ENCODE measurements around the gene KPNA6. TPM values are rescaled to one million over a fixed set of nuclear protein-coding genes. Genes with fewer than 3 reads are reported as not detected.
"Not testable (repeated sequence)": the region's sequence is repeated elsewhere in the genome, so short reads cannot be mapped to it uniquely, and the experiment has no call there.

The KPNA6 gene
- total and polyA plus RNA-seq, 2 donors from 2014 or later = 10.6 to 66.9 TPM

DNA sequence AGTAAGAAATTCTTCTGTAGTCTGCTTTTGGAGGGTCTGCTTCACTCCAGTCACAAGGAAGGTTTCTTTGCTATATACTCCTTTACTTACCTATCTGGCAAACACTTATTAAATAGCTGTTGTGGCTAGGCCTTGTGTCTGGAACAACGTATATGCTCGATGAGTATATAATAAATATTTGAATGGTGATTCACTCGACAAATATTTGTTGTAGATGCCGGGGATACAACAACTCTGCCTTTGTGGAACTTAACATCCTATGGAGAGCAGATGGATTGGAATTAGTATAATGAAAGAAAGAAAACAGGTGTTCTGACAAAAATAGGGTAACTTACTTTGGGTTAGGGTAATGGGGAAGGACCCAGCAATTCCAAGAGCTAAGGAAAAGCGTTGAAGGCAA is 31.1 kb downstream of the KPNA6 start:
- H3K4me1 ChIP-seq (ENCODE audit: control insufficient read depth in 2 of 3, insufficient read depth in 2 of 3, low read depth in 1 of 3, low read length in 3 of 3) = peaks cover 0 to 3% (median 0%) of the 10 kb centered on the region in 3 donors
- no peaks in the 10 kb centered on the region for H3K36me3 ChIP-seq (ENCODE audit: control insufficient read depth in 2 of 3, insufficient read depth in 3 of 3, low read length in 3 of 3)
- no peak for FAIRE-seq
- intact Hi-C loops (cut with DNase I) = no loop called here
- H3K27ac ChIP-seq (ENCODE audit: low read depth in 2 of 2, low read length in 2 of 2) = no peak overlapping the region
- H3K9me3 ChIP-seq (ENCODE audit: control insufficient read depth in 2 of 3, insufficient read depth in 1 of 3, low read length in 3 of 3) = no peaks in the 10 kb centered on the region
- H3K4me3 ChIP-seq (ENCODE audit: low read length in 3 of 3) = no peak overlapping the region
- H3K9ac ChIP-seq (ENCODE audit: low read length in 3 of 3) = no peak overlapping the region
- TF ChIP-seq CTCF (IDR thresholded peaks at IDR 0.05; ENCODE audit: borderline replicate concordance, extremely low read depth, insufficient read depth) = no peak
- DNase-seq = no peak
- H3K27me3 ChIP-seq (ENCODE audit: control insufficient read depth, insufficient read depth, low read length) = no peaks in the 10 kb centered on the region

DNA sequence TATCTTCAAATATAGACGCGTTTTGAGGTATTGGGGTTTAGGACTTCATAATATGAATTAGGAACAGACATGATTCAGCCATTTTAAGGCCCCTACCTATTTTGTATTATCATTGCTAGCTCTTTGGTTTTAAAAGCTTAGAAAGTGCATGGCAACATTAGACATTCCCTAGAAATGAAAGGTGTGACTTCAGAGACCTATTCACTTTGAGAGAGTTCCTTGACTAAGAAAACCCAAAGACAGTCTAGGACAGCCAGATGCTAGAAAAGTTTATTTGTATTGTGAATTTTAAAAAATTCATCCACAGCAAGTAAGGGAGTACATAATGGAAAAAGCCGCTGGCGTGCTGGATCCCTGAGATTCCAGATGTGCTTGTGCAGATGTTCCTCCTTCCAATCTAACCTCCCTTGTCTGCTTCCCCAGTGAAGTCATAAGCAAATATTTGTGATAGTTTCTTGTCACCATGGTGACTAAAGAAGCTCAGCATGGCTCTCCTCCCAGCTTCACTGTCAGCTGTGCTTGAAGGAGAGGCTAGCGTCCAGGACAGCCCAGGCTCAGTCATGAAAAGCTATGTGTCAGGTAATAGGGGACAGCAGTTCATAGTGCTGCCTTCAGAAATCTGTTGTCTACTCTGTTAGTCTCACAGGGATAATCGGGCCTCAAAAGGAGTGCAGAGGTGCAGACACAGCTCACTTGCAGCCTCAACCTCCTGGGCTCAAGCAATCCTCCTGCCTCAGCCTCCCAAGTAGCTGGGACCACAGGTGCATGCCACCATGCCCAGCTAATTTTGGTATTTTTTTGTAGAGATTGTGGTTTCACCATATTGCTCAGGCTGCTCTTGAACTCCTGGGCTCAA is 34.8 kb downstream of the KPNA6 start:
- Histone ChIP-seq H3K9ac (ENCODE audit: low read length in 3 of 3) (no peak overlapping the region), H3K27ac (ENCODE audit: low read depth in 2 of 2, low read length in 2 of 2) (peak overlapping the region in 1 of 2 donors; percentile 41), H3K4me1 (ENCODE audit: control insufficient read depth in 2 of 3, insufficient read depth in 2 of 3, low read depth in 1 of 3, low read length in 3 of 3) (peaks cover 0 to 3% (median 0%) of the 10 kb centered on the region in 3 donors), H3K36me3 (ENCODE audit: control insufficient read depth in 2 of 3, insufficient read depth in 3 of 3, low read length in 3 of 3) (no peaks in the 10 kb centered on the region), H3K27me3 (ENCODE audit: control insufficient read depth, insufficient read depth, low read length) (no peaks in the 10 kb centered on the region), H3K4me3 (ENCODE audit: low read length in 3 of 3) (no peak overlapping the region), H3K9me3 (ENCODE audit: control insufficient read depth in 2 of 3, insufficient read depth in 1 of 3, low read length in 3 of 3) (no peaks in the 10 kb centered on the region)
- intact Hi-C loops (cut with DNase I) = no loop called here
- peak in 3 of 5 donors; percentile 41 to 87 (median 67) for DNase-seq
- FAIRE-seq = no peak
- no peak for TF ChIP-seq CTCF (IDR thresholded peaks at IDR 0.05; ENCODE audit: borderline replicate concordance, extremely low read depth, insufficient read depth)

- intact Hi-C loops (cut with DNase I); FAIRE-seq: not testable (repeated sequence)
These were observed 35.4 kb downstream of the KPNA6 start for GRCh38 chr1:32143302-32143695.

DNA sequence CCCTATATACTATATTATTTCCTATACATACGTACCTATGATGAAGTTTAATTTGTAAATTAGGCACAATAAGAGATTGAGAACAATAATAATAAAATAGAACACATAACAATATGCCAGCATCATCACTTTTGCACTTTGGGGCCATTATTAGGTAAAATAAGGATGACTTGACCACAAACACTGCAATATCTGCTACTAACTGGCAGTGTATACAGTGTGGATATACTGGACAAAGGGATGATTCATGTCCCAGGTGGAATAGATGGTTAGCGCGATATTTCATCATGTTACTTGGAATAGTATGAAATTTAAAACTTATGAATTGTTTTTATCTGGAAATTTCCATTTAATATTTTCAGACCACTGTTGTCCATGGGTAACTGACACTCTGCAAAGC is 36.2 kb downstream of the KPNA6 start:
- no peak for TF ChIP-seq CTCF (IDR thresholded peaks at IDR 0.05; ENCODE audit: borderline replicate concordance, extremely low read depth, insufficient read depth)
- FAIRE-seq = no peak
- Histone ChIP-seq H3K9me3 (ENCODE audit: control insufficient read depth in 2 of 3, insufficient read depth in 1 of 3, low read length in 3 of 3) (no peaks in the 10 kb centered on the region), H3K4me1 (ENCODE audit: control insufficient read depth in 2 of 3, insufficient read depth in 2 of 3, low read depth in 1 of 3, low read length in 3 of 3) (peaks cover 0 to 3% (median 0%) of the 10 kb centered on the region in 3 donors), H3K27ac (ENCODE audit: low read depth in 2 of 2, low read length in 2 of 2) (no peak overlapping the region), H3K36me3 (ENCODE audit: control insufficient read depth in 2 of 3, insufficient read depth in 3 of 3, low read length in 3 of 3) (peaks cover 0 to 3% (median 0%) of the 10 kb centered on the region in 3 donors), H3K27me3 (ENCODE audit: control insufficient read depth, insufficient read depth, low read length) (no peaks in the 10 kb centered on the region), H3K9ac (ENCODE audit: low read length in 3 of 3) (no peak overlapping the region), H3K4me3 (ENCODE audit: low read length in 3 of 3) (no peak overlapping the region)
- no peak for DNase-seq
- intact Hi-C loops (cut with DNase I) = no loop called here

More at GRCh38 chr1:32143302-32143695, 35.4 kb downstream of the KPNA6 start:
- H3K27ac ChIP-seq (ENCODE audit: low read depth in 2 of 2, low read length in 2 of 2); DNase-seq; H3K9me3 ChIP-seq (ENCODE audit: control insufficient read depth in 2 of 3, insufficient read depth in 1 of 3, low read length in 3 of 3); H3K4me1 ChIP-seq (ENCODE audit: control insufficient read depth in 2 of 3, insufficient read depth in 2 of 3, low read depth in 1 of 3, low read length in 3 of 3); H3K9ac ChIP-seq (ENCODE audit: low read length in 3 of 3); H3K27me3 ChIP-seq (ENCODE audit: control insufficient read depth, insufficient read depth, low read length); H3K4me3 ChIP-seq (ENCODE audit: low read length in 3 of 3); H3K36me3 ChIP-seq (ENCODE audit: control insufficient read depth in 2 of 3, insufficient read depth in 3 of 3, low read length in 3 of 3): not testable (repeated sequence)

GRCh38 chr1:32147799-32148198 is 39.9 kb downstream of the KPNA6 start:
- H3K27me3 ChIP-seq (ENCODE audit: control insufficient read depth, insufficient read depth, low read length) = not testable (repeated sequence)

More at GRCh38 chr1:32147799-32148198, 39.9 kb downstream of the KPNA6 start:
- intact Hi-C loops (cut with DNase I); H3K9ac ChIP-seq (ENCODE audit: low read length in 3 of 3); H3K9me3 ChIP-seq (ENCODE audit: control insufficient read depth in 2 of 3, insufficient read depth in 1 of 3, low read length in 3 of 3); FAIRE-seq; H3K4me3 ChIP-seq (ENCODE audit: low read length in 3 of 3); H3K27ac ChIP-seq (ENCODE audit: low read depth in 2 of 2, low read length in 2 of 2); H3K36me3 ChIP-seq (ENCODE audit: control insufficient read depth in 2 of 3, insufficient read depth in 3 of 3, low read length in 3 of 3); DNase-seq; H3K4me1 ChIP-seq (ENCODE audit: control insufficient read depth in 2 of 3, insufficient read depth in 2 of 3, low read depth in 1 of 3, low read length in 3 of 3): not testable (repeated sequence)

Measured in kidney (tissue), 14 donors.